NCI-H146 treated with DMSO at 0.1 percent for 48 hours (cell line): ENCODE measurements around the gene RFNG.

Source experiments
- DNase-seq: peaks from one replicate; lab custom pipeline; 2025; ENCODE audit not compliant: unreplicated experiment; lab: John Stamatoyannopoulos, UW

The RFNG gene

DNA sequence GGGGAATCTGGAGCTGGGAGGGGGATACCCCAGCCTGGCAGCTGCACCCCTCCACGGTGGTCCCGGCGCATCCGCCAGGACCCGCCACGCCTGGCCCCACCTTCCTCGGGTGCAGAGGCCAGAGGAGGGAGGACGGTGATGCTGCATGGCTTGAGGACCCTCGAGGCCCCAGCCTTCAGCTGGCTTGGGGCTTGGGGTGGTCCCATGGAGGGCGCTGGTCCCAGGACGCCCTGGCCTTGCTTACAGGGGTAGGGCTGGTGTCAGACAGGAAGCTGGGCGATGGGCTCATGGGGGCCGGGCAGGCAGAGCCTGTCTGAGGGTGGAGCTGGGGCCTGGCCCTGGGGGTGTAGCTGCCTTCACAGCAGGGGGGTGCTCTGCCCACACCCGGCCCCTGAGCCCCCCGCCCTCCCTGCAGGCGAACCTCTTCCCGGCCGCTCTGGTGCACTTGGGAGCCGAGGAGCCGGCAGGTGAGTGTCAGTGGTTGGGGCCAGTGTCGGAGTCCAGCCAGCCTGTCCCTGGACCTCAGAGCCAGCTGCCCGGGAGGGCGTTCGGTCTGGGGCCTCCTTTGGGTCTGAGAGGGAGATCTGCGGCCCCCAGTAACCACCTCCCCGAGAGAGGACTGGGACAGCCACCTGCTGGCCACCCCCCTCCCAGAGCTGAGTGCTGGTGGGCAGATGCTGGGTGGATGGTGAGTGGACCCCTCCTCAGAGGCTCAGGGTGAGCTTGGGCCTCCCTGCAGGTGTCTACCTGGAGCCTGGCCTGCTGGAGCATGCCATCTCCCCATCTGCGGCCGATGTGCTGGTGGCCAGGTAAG lies 35.3 kb downstream of the RFNG start:
- DNase-seq = no peak

DNA sequence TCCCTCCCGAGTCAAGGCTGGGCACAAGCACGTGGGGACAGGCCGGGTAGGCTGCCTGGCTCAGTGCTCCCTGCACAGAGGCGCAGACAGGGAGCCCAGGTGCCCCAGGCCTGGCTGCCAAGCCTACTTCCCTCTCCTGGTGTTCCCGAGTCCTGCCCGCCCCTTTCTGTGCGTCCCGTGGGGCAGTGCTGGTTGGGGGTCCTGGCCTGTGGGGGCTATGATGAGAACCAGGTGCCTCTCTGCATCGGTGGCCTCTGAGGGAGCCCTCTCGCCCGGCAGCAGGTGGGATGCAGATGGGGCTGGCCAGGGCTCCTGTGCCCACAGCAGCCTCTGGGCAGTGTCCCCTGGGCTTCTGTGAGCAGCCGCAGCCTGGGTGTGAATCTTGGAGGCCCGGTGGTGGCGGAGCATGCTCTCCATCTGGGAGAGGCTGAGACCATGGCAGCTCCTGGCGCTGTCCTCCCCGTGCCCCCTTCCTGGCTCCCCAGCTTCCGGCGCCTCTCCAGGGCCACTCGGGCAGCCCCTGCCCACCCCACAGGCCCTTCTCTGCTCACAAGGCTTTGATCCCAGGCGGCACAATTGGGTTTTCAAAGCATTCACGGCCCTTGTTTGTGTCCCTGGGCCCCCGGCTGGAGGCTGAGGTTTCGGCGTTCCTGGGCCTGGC lies 36.2 kb downstream of the RFNG start:
- DNase-seq = no peak

DNA sequence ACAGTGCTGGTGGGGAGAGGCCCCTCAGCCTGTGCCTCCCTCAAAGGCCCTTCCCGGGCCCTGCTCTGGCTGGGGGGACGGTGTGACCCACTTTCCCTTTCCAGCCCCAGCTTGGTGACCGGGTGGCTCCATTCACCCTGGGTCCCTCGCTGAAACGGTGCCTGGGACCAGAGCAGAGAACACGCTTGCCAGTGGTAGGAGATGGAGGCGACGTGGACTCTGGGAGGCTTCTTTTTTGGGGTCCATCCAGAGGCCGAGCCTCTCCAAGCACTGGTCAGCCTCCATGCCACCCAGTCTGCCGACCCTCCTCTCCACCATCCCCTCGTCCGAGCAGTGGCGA lies 36.7 kb downstream of the RFNG start:
- no peak for DNase-seq

DNA sequence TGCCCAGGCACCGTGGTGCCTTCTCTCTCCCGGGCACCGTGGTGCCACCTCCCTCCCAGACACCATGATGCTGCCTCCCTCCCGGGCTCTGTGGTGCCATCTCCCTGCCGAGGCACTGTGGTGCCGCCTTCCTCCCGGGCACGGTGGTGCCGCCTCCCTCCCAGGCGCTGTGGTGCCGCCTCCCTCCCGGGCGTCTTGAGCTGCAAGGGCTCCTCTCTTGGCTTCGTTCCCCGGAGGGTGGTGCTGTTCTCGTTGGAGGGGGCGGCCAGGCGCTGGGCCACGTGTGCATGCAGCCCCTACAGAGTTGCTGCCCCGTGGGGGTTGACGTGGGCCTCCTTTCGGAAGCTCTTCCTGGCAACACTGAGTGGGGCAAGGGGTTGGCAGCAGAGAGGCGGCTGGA lies 37.2 kb downstream of the RFNG start:
- no peak for DNase-seq

DNA sequence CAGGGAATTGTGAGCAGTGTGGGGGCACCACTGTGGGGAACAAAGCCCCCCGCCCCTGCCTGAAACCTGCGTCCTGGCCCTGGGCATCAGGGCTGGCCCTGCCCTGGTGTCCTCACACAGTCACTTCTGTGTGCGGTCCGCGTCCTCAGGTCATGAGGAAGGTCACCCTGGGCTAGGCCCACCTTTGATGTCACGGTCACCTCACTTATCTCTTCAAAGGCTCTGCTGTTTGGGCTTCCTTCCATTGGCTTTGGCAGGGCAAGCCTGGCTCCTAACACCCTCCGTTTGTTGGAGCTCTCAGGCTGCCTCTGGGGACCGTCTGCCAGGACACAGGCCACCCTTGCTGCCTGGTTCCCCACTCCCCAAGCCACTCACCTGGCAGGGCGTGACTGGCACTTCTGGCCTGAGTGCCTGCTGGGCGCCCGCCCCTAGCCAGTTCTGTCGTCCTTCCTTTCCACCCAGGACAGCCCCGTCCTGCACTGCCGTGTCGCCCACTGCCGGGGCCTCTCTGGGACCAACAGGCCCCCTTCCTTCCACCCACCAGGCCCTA lies 37.8 kb downstream of the RFNG start:
- no peak for DNase-seq

DNA sequence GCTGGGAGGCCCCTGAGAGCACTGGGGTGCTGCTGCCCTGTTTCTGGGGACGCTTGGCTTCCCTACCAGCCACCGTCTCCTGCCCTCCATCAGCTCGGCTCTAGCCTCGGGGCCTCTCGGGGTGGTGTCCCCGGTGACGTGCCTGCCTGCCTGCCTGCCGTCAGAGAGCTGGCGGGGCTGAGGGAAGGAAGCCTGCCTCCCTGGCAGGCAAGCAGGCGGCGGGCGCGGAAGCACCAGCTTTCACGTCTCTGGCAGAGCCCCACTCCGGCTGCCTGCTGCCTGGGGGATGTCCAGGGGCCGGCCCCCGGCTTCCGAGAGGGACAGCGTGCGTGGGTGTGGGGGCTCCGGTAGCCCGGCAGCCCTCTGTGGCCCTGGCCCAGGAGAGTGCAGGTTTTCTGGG lies 38.3 kb downstream of the RFNG start:
- DNase-seq = no peak

DNA sequence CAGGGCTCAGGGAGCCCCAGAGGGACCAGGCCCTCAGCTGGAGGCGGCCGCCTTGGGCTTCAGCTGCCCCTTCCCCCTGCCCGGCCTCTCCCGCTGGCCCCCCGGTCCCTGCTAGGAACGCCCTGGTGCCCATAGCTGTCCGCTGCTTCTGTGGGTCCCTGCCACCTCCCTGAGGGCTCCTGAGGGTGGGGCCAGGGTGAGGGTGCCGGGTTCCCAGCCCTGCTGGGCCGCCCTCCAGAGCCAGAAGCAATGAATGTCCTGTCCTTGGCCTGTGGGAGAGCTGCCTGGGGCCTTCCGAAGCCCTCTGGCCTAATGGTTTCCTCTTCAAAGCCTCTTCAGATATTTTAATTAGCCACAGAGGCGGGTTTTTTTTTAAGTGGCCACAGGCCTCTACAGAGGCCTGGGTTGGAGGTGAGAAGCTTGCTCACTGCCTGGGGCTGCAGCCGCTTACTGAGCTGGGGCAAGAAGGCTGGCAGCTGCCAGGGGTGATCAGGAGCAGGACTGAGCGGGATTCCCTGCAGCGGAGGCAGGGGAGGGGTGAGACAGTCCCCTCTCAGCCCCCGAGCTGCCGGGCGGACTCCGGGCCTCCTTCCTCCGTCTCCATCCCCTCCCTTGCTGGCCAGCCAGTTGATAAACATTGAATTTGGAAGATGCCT lies 38.8 kb downstream of the RFNG start:
- DNase-seq = no peak

DNA sequence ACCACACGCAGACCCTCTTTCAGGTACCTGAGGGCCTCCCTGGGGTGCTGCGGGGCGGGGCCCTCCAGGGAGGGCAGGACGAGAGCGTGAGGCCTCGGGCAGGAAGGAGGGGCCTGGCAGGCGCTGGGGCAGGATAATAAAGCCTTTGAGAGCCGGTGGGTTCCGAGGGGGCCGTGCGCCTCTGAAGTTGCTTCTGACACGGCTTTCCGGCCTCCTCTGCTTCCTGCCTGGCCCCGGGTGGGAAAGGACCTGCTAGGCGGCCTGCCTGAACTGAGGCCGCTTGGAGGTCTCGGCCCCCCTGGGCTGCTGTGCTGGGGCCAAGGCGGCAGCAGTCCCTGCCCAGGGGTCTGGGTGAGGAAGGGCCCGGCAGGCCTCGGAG lies 39.4 kb downstream of the RFNG start:
- DNase-seq = no peak

DNA sequence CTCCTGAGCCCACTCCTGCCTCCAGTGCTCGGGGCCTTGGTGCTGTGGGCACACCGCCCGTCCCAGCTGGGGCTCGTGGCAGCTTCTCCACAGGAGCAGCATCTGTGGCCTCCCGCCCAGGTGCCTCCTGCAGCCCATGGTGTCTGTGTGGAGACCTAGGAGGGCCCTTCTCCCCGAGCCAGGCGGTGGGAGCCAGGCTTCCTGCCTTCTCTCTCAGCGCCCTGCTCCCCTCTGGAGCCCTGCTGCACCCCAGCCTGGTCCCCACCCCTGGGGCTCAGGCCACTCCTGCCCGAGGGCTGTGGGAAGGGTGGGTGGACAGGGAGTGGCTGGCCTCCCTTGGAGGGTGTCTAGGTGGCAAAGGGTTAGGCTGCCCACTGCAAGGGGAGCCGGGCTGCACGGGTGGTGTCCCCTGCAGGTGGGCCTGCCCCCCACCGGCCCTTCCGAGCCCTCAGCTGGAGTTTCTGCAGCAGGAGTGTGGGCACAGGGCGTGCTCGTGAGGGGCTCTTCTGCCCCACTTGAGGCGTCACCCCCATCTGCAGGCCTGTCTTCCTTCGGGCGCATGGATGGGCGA lies 39.9 kb downstream of the RFNG start:
- DNase-seq = no peak

DNA sequence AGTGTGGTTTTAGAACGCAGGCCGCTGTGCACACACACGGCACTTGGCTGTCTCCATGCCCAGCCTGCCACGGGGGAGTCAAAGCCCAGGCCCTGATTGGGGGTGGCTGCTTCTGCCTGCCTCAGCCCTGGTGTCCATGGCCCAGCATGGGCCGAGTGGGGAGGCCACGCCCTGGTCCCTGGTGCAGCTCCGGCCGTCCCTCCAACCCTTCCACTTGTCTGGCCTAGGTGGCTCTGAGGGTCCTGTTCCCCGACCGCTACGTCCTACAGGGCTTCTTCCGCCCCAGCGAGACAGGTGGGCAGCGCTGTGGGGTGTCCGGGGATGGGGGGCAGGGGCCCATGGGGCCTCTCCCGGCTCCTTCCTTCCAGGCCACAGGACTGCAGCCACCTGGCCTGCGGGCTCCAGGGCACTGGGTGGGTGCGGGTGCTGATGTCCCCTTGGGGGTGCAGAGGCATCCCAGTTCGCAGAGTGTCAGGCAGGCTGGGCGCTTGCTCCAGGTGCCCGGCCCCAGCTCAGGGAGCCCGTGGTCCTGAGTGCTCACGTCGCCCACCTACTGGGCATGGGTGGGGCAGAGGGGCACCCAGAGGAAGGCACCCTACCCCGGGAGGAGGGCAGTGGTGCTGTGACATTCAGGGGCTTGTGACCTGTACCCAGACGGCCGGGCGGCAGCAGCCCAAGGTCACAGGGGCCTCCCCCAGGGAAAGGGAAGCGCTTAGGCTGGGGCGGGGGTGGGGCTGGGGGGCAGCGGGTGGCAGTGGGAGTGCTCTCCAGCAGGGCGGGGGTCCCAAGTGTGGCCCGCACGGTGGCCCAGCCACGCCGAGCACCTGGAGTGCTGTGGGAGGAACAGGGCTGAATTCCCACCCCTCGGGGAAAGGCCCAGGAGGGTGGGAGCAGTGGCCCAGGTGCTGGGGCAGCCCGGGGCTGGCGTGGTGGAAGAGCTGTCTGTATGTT lies 40.8 kb downstream of the RFNG start:
- no peak for DNase-seq

DNA sequence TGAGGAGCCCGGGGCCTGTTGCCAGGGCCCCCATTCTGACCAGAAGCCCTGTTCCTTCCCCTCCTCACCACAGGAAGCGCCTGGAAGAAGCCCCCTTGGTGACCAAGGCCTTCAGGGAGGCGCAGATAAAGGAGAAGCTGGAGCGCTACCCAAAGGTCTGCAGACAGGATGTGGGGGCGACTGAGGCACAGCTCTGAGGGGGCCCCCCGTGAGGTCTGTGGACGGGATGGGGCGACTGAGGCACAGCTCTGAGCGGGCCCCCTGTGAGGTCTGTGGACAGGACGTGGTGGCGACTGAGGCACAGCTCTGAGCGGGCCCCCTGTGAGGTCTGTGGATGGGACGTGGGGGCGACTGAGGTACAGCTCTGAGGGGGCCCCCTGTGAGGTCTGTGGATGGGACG lies 42.2 kb downstream of the RFNG start:
- no peak for DNase-seq

DNA sequence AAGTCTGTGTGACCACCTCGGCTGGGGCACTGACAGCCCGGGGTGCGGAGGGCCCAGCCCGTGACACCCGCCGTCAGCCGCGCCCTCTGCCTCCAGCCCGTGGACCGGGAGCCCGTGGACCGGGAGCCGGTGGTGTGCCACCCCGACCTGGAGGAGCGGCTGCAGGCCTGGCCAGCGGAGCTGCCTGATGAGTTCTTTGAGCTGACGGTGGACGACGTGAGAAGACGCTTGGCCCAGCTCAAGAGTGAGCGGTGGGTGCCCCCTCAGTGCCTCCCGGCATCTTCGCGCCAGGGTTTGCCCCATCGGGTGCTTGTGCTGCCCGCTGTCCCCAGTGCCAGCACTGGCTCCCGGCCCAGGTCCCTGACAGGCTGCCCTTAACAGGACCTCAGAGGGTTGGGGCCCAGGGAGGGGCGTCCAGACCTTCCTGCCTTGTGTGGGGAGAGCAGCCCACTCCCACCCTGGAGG lies 42.6 kb downstream of the RFNG start:
- DNase-seq = no peak

DNA sequence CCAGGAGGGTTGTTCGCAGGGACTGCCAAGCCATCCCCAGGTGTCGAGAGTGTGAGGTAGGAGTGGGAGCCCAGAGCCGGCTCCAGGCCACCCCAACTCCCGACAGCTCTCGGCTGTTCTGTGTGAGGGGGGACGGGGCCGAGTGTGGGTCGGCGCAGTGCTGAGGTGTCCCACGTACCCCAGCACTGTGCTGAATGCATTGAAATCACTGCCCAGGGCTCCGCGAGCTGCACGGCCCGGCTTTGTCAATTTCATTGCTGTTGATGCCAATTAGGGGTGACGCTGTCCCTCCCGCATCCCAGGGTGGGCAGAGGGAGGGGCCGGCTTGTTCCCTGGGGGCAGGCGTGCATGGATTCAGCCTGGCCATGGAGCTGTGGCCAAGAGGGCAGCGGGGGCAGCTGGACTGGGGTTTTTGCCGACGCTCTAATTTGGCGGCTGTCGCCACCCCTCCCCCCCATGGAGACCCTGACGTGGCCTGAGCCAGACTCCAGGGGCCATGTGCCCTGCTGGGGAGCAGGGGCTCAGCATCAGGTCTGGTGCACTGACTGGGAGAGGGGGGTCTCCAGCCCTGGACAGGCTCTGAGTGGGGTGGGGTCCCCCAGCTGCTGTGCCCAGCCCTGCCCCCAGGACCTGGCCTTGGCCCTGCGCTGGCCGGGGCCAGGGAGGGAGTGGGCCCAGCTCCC lies 43.2 kb downstream of the RFNG start:
- DNase-seq = no peak

DNA sequence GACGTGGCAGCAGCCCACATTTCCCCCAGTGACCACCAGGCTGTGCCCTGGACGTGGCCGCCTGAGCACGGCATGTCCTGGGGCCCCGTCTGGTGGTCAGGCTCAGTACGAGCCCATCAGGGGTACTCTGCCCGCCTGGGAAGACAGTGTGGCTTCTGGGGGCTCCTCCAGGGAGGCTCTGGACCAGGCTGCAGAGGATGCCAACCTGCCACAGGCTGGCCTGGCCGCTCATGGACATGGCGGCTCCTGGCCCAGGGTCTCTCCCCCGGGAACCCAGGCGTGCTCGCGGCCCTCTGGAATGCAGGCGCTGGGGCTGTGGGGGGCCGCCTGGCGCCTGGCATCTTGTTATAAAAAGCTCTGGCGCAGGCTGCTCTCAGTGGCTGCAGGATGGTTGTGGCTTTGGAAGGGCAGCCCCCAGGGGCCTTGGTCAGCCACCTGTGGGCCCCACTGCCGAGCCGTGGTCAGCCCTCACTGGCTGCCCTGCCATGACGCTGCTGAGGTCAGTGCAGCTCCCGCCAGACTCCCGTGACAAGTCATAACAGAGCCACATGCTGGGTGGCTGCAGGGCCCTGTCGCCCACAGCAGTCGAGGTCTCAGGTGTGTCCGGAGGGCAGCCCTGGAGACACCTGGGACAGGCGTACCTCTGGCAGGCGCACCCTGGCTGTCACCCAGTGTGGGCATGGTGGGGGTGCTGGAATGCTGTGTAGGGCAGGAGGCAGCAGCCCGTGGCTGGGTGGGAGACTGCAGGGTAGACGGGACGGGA lies 43.9 kb downstream of the RFNG start:
- DNase-seq = no peak

DNA sequence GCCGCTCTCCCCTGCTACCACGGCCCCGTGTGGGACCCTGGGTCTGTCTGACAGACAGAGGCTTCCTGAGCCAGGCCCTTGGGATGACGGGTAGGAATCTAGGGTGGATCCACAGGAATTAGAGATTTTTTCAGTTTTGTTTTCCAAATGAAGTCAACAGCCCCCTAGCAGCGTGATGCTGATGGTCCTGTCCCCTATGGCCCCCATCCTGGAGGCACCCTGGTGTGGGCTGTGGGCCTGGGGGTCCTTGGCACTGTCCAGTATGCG lies 44.5 kb downstream of the RFNG start:
- DNase-seq = no peak

DNA sequence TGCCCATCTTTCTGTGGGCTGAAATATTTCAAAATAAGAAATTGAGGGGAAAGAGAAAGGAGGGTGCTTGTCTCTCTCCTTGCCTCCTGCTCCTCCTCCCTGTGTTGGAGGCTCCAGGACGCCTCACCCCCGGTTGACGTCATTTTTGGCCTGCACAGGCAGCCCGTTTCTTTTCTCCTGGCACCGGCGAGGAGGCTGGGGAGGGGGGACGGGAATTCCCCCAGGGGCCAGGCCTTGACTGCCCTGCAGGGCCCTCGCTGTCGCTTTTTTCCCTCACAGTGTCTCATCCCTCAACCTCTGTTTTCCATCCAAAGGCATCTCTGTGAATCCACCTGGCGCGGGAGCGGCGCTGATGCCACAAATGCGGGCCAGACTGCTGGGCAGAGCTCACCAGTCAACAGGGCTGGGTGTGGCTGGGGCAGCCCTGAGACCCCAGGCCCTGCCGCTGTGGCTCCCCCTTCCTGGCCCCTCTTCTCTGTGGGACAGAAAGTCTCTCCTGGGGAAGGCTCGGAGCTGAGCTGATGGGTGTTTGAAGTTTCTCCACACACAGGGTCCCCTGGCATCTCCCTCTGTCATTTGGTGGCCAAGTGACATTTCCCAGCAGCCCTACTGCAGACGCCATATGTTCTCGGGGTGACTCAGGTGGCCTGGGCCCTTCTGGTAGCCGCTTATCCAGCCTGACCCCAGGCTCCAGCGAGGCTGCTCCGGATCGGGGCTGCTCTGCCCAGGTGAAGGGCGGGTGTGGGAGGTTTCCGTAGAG lies 45.0 kb downstream of the RFNG start:
- DNase-seq = no peak

DNA sequence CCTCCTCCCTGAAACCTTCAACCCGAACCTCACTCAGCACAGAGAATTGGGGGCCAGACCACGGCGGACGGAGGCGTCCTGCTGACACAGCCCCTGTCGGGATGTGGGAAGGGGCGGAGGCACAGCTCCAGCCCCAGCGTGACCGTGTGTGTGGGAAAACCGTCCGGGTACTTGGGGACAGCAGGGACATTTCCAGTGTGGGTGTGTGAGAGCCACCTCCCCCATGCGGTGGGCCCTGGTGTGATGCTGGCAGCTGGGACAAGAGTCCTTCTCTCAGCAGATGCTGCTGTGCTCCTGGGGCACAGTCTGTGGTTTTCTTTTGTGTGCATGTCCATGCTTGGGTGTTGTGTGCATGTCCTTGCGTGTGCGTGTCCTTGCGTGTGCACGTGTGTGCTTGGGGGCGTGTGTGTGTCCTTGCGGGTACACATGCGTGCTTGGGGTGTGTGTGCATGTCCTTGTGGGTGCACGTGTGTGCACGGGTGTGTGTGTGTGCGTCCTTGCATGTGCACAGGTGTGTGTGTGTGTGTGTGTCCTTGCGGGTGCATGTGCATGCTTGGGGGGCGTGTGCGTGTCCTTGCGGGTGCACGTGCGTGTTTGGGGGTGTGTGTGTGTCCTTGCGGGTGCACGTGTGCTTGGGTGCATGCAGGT lies 45.8 kb downstream of the RFNG start:
- DNase-seq = no peak
